ENCODE data around the gene TAF12.
A peak's percentile ranks its signal among the peaks of the same experiment; 100 is the strongest.
"Not testable (repeated sequence)": the region's sequence is repeated elsewhere in the genome, so short reads cannot be mapped to it uniquely, and the experiment has no call there.

TAF12 gene

DNA sequence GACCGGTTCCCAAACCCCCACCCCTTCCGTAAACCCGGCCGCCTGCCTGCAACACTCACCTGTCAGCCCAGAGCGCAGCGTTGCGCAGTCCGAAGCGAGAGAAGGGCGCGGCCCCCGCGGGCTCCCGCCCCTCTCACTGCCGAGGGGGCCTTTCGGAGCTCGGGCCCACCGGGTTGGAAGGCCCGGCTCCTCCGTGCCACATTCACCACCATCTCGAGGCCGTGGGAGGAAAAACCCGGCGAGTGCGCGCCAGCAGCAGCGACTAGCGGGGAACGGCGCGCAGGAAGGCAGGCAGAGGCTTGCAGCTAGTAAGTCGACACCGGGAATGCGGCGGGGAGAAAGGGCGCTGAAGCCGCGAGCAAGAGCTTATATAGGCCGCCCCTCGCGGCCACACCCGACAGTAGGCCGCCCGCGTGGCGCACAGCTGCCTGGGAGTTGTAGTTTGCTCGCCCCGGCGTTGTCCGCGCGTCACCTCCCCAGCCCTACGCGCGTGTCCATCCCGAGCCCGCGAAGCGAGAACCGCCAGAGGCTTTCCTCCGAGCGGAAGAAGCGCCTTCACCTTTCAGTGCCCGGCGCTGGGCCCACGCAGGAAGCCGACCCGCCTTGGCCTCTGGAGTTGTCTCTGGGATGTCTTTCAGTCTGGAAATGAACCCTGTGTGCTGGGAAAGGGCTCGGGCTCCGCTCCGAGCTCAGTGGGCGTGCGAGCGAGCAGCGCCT, 61.2 kb downstream of the TAF12 start:
- Mint-ChIP-seq H3K9me3 (no peaks in the 10 kb centered on the region), H3K27me3 (no peaks in the 10 kb centered on the region), H3K36me3 (peaks cover 41% of the 10 kb centered on the region), H3K4me1 (peaks cover 41% of the 10 kb centered on the region), H3K27ac (peak overlapping the region; percentile 89), H3K4me3 (peak overlapping the region; percentile 85)
- CTCF ChIA-PET, result interaction anchor here (0.5 to 3.5 kb wide), 11 partner anchors 10 to 460 kb away, joined by 3 to 18 read pairs (median 4); partner anchors contain the start of genes RCC1, TAF12 and YTHDF2
- DNase-seq, result peak; percentile 95

DNA sequence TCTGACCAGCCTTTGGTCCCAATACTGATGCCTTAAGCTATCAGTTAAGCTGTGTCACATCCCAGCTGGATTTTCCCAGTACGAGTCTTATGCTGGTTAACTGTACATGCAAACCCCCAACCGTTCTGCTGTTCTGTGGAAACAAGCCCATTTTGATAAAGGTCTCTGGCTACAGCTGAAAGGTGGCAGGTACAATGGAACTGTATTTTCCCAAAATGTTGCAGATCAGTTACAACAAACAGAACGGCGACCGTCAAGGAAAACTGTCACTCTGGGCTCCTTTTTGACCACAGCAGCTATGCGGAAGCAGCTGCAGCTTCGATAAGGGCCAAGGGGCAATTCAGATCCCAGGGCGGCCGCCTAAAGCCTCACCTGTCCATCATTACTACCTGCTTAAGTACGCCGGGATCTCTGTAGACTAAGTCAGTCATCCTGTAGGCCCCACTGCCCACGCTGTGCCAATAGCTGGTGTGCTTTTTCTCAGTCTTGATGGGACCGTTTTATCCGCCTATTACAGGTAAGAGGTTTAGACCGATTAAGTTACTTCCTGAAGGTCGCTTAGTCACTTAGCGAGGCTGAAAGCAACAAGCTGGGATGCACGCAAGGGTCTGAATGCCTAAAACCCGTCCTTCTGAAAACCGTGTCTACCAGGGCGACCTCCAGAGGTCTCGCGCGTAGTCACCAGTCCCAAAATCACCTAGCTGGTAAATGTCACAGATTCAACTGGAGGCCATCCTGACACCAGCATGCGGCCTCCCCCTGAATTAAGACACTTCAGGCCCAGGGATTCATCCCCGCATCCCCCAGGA, 61.9 kb downstream of the TAF12 start:
- Mint-ChIP-seq H3K4me3 (peak overlapping the region; percentile 85), H3K9me3 (no peaks in the 10 kb centered on the region), H3K27ac (peak overlapping the region; percentile 89), H3K36me3 (peaks cover 42% of the 10 kb centered on the region), H3K4me1 (peaks cover 41% of the 10 kb centered on the region), H3K27me3 (no peaks in the 10 kb centered on the region)
- CTCF ChIA-PET, result interaction anchor here (0.7 to 3.5 kb wide), 14 partner anchors 10 to 332 kb away, joined by 3 to 18 read pairs (median 4); partner anchors contain the start of genes RCC1, TAF12 and YTHDF2
- DNase-seq, result peak; percentile 75

DNA sequence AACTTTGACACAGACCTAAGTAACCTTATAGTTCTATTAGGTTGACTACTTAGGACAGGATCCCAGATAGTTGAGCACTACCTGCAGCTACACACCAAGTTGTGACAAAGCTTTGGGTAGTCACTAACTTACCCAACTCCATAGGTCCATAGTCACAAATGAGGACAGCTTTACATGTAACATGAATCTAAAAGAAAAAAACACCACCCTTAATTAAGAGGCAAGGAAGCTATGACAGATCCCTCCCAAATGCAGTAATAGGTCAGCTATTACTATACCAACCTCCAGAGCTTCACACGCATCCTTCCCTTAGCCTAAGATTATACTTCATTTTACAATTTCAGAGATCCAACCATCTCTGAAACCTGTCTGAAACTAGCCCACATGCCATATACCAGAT, 63.5 kb downstream of the TAF12 start:
- Mint-ChIP-seq H3K4me1 (peaks cover 41% of the 10 kb centered on the region), H3K4me3 (peak overlapping the region; percentile 85), H3K36me3 (peaks cover 48% of the 10 kb centered on the region), H3K27ac (peak overlapping the region; percentile 89), H3K9me3 (no peaks in the 10 kb centered on the region), H3K27me3 (no peaks in the 10 kb centered on the region)
- no peak for DNase-seq
- CTCF ChIA-PET, result interaction anchor here (0.8 to 3.5 kb wide), 4 partner anchors 23 to 298 kb away, joined by 3 to 18 read pairs (median 4); no protein-coding TSS in a partner anchor

DNA sequence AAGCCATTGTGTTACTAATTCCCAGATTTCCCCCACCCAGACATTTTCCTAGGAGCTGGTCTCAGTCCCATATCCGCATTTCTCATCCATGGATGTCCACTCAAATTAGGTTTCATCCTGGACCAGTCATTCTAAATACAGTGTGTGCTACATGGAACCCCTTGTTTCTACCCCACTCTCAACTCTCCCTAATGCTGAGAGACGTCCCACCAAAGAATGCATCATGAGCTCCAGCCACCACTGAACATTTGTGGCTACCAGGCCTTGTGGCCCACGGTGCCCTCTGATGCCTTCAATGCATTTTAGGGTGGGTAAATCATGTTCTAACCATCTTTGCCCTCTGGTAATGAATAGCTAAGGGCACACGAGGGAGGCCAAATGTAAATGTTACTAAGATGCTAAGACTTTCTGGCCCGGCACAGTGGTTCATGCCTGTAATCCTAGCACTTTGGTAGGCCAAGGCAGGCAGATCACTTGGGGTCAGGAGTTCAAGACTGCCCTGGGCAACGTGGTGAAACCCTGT, 64.1 kb downstream of the TAF12 start:
- peaks cover 41% of the 10 kb centered on the region for H3K4me1 Mint-ChIP-seq
- CTCF ChIA-PET, result interaction anchor here (0.8 to 3.5 kb wide), 6 partner anchors 24 to 298 kb away, joined by 3 to 18 read pairs (median 4); partner anchors contain the start of gene TRNAU1AP
- peaks cover 48% of the 10 kb centered on the region for H3K36me3 Mint-ChIP-seq
- peak overlapping the region; percentile 42 for H3K27ac Mint-ChIP-seq
- no peaks in the 10 kb centered on the region for H3K9me3 Mint-ChIP-seq
- DNase-seq, result no peak
- H3K4me3 Mint-ChIP-seq, result peak overlapping the region; percentile 28
- no peaks in the 10 kb centered on the region for H3K27me3 Mint-ChIP-seq

DNA sequence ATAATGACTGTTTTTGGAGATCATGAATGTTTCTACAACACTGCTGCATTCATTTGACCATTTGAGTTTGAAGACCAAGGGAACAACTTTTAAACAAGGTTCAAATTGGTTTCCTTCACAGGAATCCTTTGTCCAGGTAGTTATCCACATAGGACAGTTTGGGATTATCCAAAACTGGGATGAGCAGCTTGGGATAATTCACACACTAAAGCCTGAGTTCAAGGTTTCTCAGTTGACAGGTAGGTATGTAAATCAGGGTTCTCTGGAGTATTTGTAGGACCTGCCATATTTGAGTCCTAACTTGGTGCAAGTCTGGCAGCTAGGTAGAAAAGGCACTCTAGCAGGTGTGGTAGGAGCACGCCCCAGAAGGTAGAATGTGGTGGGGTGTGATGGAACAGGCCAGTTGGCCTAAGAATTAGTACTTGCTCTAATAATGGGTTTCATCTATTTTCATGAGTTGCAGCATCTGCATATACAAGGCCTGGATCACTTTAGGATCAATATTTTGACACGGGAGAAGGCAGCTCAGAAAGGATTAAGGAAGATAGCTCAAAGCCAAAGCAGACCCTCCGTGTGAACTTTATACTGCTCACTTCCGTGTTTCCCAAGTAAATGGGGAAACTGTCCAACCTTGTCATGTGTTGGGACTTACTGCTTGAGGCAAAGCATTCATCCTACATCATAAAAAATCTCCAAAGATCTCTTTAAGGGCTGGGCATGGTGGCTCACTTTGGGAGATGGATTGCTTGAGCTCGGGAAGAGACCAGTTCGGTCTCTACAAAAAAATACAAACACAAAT, 64.9 kb downstream of the TAF12 start:
- Mint-ChIP-seq H3K27me3 (no peaks in the 10 kb centered on the region), H3K36me3 (peaks cover 50% of the 10 kb centered on the region), H3K27ac (peak overlapping the region; percentile 13), H3K4me3 (no peak overlapping the region), H3K4me1 (peaks cover 39% of the 10 kb centered on the region), H3K9me3 (no peaks in the 10 kb centered on the region)
- CTCF ChIA-PET, result interaction anchor here (0.6 to 1.6 kb wide), 3 partner anchors 25 to 218 kb away, joined by 3 to 4 read pairs (median 3); partner anchors contain the start of gene TRNAU1AP
- DNase-seq, result no peak

DNA sequence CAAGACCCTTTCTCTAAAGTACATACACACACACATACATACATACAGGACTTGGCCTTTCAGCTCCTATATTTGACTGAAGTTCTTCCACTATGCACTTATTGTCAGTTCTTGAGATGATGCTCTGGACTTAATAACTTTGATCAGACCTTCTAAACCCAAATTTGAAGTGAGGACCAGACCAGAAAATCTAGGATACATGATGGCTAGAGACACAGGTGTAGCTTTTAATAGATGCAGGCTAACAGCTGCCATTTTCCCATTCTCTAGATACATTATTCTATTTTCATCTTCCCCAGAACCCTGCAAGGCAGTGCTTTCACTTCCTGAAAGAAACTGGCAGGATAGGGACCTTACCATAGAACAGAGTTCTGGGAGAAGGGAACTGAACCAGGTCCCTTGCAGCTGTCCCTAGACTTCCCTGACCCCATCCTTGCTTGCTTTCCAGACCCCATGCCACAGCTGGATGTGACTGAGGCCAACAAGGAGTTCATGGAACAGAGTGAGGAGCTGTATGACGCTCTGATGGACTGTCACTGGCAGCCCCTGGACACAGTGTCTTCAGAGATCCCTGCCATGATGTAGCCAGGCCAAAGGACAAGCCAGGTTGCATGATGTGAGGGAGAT, 65.7 kb downstream of the TAF12 start:
- CTCF ChIA-PET, result interaction anchor here (1.6 kb wide), 1 partner anchor 217 kb away, joined by 3 read pairs; no protein-coding TSS in a partner anchor
- H3K36me3 Mint-ChIP-seq, result peaks cover 50% of the 10 kb centered on the region
- no peak overlapping the region for H3K4me3 Mint-ChIP-seq
- no peaks in the 10 kb centered on the region for H3K9me3 Mint-ChIP-seq
- no peak overlapping the region for H3K27ac Mint-ChIP-seq
- H3K4me1 Mint-ChIP-seq, result peaks cover 32% of the 10 kb centered on the region
- no peak for DNase-seq
- no peaks in the 10 kb centered on the region for H3K27me3 Mint-ChIP-seq

DNA sequence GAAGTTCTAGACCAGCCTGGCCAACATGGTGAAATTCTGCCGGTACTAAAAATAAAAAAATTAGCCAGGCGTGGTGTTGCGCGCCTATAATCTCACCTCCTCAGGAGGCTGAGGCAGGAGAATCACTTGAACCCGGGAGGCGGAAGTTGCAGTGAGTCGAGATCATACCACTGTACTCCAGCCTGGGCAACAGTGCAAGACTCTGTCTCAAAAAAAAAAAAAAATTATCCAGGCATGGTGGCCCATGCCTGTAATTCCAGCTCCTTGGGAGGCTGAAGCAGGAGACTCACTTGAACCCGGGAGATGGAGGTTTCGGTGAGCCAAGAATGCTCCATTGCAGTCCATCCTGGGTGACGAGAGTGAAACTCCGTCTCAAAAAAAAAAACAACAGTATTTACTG, 69.3 kb downstream of the TAF12 start:
- Mint-ChIP-seq H3K4me1 (peaks cover 10% of the 10 kb centered on the region), H3K27me3 (no peaks in the 10 kb centered on the region), H3K36me3 (peaks cover 40% of the 10 kb centered on the region), H3K9me3 (no peaks in the 10 kb centered on the region), H3K4me3 (no peak overlapping the region), H3K27ac (no peak overlapping the region)
- DNase-seq, result no peak
- CTCF ChIA-PET, result no interaction called here

DNA sequence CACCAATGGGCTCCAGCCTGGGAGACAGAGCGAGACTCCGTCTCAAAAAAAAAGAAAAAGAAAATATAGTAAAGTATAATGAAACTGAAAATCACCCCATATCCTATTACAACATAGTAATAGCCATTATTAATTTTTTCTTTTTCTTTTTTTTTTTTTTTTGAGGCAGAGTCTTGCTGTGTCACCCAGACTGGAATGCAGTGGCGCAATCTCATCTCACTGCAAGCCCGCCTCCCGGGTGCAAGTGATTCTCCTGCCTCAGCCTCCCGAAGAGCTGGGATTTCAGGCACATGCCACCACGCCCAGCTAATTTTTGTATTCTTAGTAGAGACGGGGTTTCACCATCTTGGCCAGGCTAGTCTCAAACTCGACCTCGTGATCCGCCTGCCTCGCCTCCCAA, 70.0 kb downstream of the TAF12 start:
- H3K9me3 Mint-ChIP-seq, H3K27ac Mint-ChIP-seq, H3K27me3 Mint-ChIP-seq, CTCF ChIA-PET, DNase-seq, H3K4me3 Mint-ChIP-seq, H3K4me1 Mint-ChIP-seq: not testable (repeated sequence)
- H3K36me3 Mint-ChIP-seq, result peaks cover 39% of the 10 kb centered on the region

DNA sequence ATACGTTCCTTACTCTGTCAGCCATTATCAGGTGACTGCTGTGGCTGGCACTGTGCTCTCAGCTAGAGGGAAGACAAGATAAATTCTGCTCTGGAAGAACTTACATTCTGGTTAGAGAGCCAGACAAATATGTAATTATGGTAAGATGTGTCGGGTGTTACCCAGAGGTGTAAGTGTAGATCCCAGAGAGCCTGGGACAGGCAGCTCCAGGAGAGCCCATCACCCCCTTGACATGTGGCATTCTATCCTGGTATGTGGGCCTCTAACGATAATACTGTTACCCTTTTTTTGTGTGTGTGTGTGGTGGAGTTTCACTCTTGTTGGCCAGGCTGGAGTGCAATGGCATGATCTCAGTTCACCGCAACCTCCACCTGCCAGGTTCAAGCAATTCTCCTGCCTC, 71.0 kb downstream of the TAF12 start:
- Mint-ChIP-seq H3K9me3 (no peaks in the 10 kb centered on the region), H3K27me3 (no peaks in the 10 kb centered on the region), H3K27ac (no peak overlapping the region), H3K4me1 (peaks cover under 1% of the 10 kb centered on the region), H3K4me3 (no peak overlapping the region), H3K36me3 (peaks cover 35% of the 10 kb centered on the region)
- CTCF ChIA-PET, result interaction anchor here (1.3 kb wide), 1 partner anchor 10 kb away, joined by 3 read pairs; no protein-coding TSS in a partner anchor
- no peak for DNase-seq

DNA sequence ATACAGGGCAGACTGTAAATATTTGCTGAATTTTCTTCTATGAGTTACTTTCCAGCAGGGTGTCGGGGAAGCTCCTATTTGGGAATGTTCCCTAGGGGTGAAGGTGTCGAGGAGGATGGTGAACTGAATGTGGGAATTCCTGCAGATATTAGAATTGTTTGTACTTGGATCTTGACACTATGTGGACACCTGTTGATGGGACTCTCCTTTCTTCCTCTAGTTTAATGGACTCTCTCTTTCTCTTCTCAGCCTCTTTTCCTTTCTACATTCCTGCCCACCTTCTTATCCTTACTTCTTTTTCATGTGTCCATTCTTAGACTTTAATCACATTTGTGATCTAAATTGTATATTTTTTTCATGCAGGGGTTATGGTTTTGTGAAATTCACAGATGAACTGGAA, 75.9 kb downstream of the TAF12 start:
- Mint-ChIP-seq H3K27me3 (no peaks in the 10 kb centered on the region), H3K27ac (no peak overlapping the region), H3K36me3 (peaks cover 36% of the 10 kb centered on the region), H3K4me1 (no peaks in the 10 kb centered on the region), H3K4me3 (no peak overlapping the region), H3K9me3 (no peaks in the 10 kb centered on the region)
- CTCF ChIA-PET, result no interaction called here
- DNase-seq, result no peak

DNA sequence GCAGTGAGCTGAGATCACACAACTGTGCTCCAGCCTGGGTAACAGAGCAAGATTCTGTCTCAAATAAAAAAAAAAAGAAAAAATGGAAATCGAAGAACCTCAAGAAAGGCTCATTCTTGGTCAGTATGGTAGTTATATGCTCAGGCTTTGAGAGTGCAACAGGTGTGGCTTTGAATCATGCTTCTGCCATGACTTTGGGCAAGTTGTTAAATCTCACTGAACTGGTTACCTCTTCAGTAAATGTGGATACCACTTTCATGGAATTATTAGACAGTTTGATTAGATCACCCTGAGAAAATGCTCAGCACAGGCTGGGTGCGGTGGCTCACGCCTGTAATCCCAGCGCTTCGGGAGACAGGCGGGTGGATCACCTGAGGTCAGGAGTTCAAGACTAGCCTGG, 77.1 kb downstream of the TAF12 start:
- no peak for DNase-seq
- Mint-ChIP-seq H3K9me3 (no peaks in the 10 kb centered on the region), H3K4me3 (no peak overlapping the region), H3K4me1 (no peaks in the 10 kb centered on the region), H3K27ac (no peak overlapping the region), H3K27me3 (no peaks in the 10 kb centered on the region), H3K36me3 (peaks cover 39% of the 10 kb centered on the region)
- CTCF ChIA-PET, result no interaction called here

DNA sequence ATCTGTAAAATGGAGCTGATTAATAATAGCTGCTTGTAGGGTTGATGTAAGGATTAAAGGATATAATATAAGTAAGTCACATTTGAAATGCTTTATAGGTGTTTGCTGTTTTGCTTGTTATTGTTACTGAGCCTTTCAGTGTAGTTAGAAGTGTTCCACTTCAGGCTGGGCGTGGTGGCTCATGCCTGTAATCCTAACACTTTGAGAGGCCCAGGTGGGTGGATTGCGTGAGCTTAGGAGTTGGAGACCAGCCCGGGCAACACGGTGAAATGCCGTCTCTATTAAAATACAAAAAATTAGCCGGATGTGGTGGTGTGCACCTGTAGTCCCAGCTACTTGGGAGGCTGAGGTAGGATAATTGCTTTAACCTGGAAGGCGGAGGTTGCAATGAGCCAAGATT, 77.8 kb downstream of the TAF12 start:
- Mint-ChIP-seq H3K27ac (no peak overlapping the region), H3K27me3 (no peaks in the 10 kb centered on the region), H3K36me3 (peaks cover 42% of the 10 kb centered on the region), H3K4me3 (no peak overlapping the region), H3K4me1 (no peaks in the 10 kb centered on the region), H3K9me3 (no peaks in the 10 kb centered on the region)
- CTCF ChIA-PET, result interaction anchor here (0.9 kb wide), 1 partner anchor 317 kb away, joined by 3 read pairs; no protein-coding TSS in a partner anchor
- no peak for DNase-seq

DNA sequence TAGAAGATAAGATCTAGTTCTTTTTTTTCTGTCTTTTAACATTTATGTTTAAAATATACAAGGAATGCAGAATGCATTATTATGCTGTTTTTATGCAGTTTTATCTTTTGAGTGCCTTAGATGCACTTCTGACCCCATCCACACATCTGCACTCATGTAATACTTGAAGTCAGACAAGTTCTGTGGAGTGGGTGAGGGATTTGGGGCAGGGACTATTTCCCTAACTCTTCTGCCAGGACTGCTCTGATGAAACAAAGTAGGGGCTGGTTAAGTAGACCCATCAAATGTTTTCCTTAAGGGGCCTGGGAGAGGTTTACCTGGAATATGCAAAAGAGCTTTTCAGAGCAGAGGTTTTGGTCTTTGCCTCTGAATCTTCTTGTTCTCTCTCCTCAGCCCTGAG, 78.6 kb downstream of the TAF12 start:
- no peaks in the 10 kb centered on the region for H3K27me3 Mint-ChIP-seq
- peaks cover 48% of the 10 kb centered on the region for H3K36me3 Mint-ChIP-seq
- H3K4me1 Mint-ChIP-seq, result no peaks in the 10 kb centered on the region
- no peak for DNase-seq
- H3K4me3 Mint-ChIP-seq, result no peak overlapping the region
- no peaks in the 10 kb centered on the region for H3K9me3 Mint-ChIP-seq
- CTCF ChIA-PET, result interaction anchor here (0.9 kb wide), 1 partner anchor 316 kb away, joined by 3 read pairs; no protein-coding TSS in a partner anchor
- peak overlapping the region; percentile 28 for H3K27ac Mint-ChIP-seq
